T-cell (primary cell): Measurements from ENCODE around the gene CDCA8. TPM values are rescaled to one million over a fixed set of nuclear protein-coding genes. Genes with fewer than 3 reads are reported as not detected.

Source experiments
- ATAC-seq, 4 experiments: fragments of 200-7000 bp in 3 of 4; fragments of 150-1000 bp in 1 of 4; cut with Tn5 transposase; replicated peaks in 1 of 4; 1 replicate in 3 of 4; 2 replicates in 1 of 4; pipeline ENCODE4 v1.10.0; 2021; ENCODE audit warnings: moderate library complexity in 3 of 4, mild to moderate bottlenecking in 2 of 4, moderate number of reproducible peaks in 1 of 4
- CTCF ChIA-PET, 2 donors: fragments of 300-600 bp; sonication (Branson Sonifier 250); formaldehyde crosslinking; loops; one replicate each; lab custom pipeline; 2022; ENCODE audit warnings: antibody characterized with exemption in 2 of 2; lab: Charles Lee
- POLR2A ChIA-PET, 2 donors: fragments of 300-600 bp; sonication (Branson Sonifier 250); formaldehyde crosslinking; loops; one replicate each; lab custom pipeline; 2022; ENCODE audit warnings: antibody characterized with exemption in 2 of 2; lab: Charles Lee
- DNase-seq, 35 experiments: peaks; one replicate each; pipeline versions ENCODE4 v3.0.0 to v3.0.0-alpha.2; 2013 to 2023
- H3K27ac ChIP-seq: one replicate; pipeline ENCODE4 v1.5.1; 2013; ENCODE audit warnings: low read length
- H3K27me3 ChIP-seq, 2 experiments: replicated peaks in 1 of 2; 1 replicate in 1 of 2; 2 replicates in 1 of 2; pipeline versions ENCODE4 v1.6.1 to v1.7.0; 2013; ENCODE audit warnings: low read length in 1 of 2, mixed read lengths in 1 of 2; ENCODE audit not compliant: control insufficient read depth in 2 of 2, insufficient read depth in 2 of 2; ENCODE audit errors: extremely low read depth in 1 of 2
- H3K36me3 ChIP-seq, 2 donors: 1 replicate in 1 of 2; 2 replicates in 1 of 2; pipeline versions ENCODE4 v1.6.1 to v1.7.0; 2013; ENCODE audit warnings: low read length in 1 of 2; ENCODE audit not compliant: control insufficient read depth in 2 of 2, insufficient read depth in 1 of 2; ENCODE audit errors: extremely low read depth in 1 of 2
- H3K4me1 ChIP-seq, 2 experiments: 1 replicate in 1 of 2; 2 replicates in 1 of 2; pipeline versions ENCODE4 v1.6.1 to v1.7.0; 2013; ENCODE audit warnings: low read length in 2 of 2, mixed read lengths in 1 of 2; ENCODE audit not compliant: insufficient read depth in 2 of 2, control insufficient read depth in 1 of 2; ENCODE audit errors: extremely low read depth in 1 of 2
- H3K4me3 ChIP-seq, 2 donors: 1 replicate in 1 of 2; 2 replicates in 1 of 2; pipeline versions ENCODE4 v1.5.1 to v1.7.0; 2013; ENCODE audit warnings: mild to moderate bottlenecking in 2 of 2, low read length in 1 of 2, moderate library complexity in 1 of 2; ENCODE audit not compliant: control insufficient read depth in 1 of 2; ENCODE audit errors: extremely low read depth in 1 of 2
- H3K9me3 ChIP-seq: 2 replicates; pipeline ENCODE4 v1.7.0; 2013
- H3K27ac Mint-ChIP-seq, 2 donors: one replicate each; pipeline ENCODE4 v1.8.0; 2020 to 2021; ENCODE audit warnings: mild to moderate bottlenecking in 2 of 2, mixed read lengths in 2 of 2
- H3K27me3 Mint-ChIP-seq, 2 donors: one replicate each; pipeline ENCODE4 v1.8.0; 2021 to 2022; ENCODE audit warnings: mixed read lengths in 2 of 2
- H3K36me3 Mint-ChIP-seq: one replicate; pipeline ENCODE4 v1.8.0; 2021; ENCODE audit warnings: mixed read lengths
- H3K4me1 Mint-ChIP-seq, 3 donors: one replicate each; pipeline ENCODE4 v1.8.0; 2020 to 2022; ENCODE audit warnings: mixed read lengths in 3 of 3, mild to moderate bottlenecking in 1 of 3
- H3K4me3 Mint-ChIP-seq, 3 donors: one replicate each; pipeline ENCODE4 v1.8.0; 2020 to 2022; ENCODE audit warnings: mild to moderate bottlenecking in 3 of 3, mixed read lengths in 3 of 3, moderate library complexity in 3 of 3
- H3K9me3 Mint-ChIP-seq, 3 donors: one replicate each; pipeline ENCODE4 v1.8.0; 2020 to 2022; ENCODE audit warnings: mixed read lengths in 3 of 3
- WGBS: methylation state at CpG from one replicate; pipeline ENCODE4 v1.1.5; 2013; ENCODE audit warnings: missing lambda C conversion rate; ENCODE audit not compliant: insufficient coverage; 5-methylcytosine and 5-hydroxymethylcytosine counted together
- total RNA-seq, 35 experiments: library from RNA in 6 of 35; stranded (reverse) in 6 of 35; fragments of 120-200 nt in 1 of 35; gene quantifications; one replicate each; pipeline versions ENCODE4 v1.2.1 to v1.2.4 and lab custom pipeline; 2013 to 2026

Gene CDCA8
- total RNA-seq, 5 donors from 2014 or later (not counting 1 experiment from before 2014, with no cell fraction given), result 0.84 to 1.8 (median 1.3) TPM

DNA sequence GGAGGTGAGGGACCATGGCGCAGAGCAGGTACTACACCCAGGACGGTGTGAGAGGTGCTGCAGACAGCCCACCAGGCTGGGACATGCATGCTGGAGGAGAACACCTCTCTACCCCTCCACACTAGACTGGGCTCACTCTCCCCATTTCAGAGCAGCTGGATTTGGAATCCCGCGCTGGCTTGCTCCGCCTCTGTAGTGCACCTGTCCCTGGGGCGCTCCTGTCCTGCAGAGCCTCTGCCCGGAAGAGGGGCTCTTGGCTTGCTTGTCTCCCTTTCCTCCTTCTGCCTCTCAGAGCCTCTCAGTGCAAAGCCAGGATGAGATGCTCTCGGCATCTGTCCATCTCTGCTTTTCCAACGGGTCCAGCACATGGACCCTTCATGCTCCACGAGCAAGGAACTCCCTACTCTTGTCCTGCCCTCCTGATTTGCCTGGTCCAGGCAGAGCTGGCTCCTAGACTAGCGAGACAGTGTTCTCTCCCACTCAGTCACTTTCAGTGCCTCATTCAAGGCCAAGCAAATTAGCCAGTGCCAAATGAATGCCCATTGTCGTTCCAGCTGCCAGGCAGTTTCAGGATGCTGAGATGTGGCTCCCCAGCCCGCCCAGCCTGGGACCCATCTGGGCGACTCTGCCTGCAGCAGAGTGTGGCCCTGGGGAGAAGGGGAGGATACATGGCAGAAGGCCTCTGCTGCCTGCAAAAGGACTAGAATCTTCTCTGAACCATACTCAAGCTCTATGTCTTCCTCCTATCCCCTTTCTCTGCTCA, 33.7 kb downstream of the CDCA8 start:
- no peaks in the 10 kb centered on the region for H3K4me1 Mint-ChIP-seq
- no peak overlapping the region for H3K27ac ChIP-seq
- DNase-seq (no peak), ATAC-seq (no peak)
- H3K9me3 Mint-ChIP-seq, result no peaks in the 10 kb centered on the region
- H3K27ac Mint-ChIP-seq, result no peak overlapping the region
- H3K36me3 ChIP-seq, result no peaks in the 10 kb centered on the region
- H3K27me3 Mint-ChIP-seq, result peaks cover 27 to 38% of the 10 kb centered on the region in 2 donors
- no peaks in the 10 kb centered on the region for H3K4me1 ChIP-seq
- peaks cover 0 to 31% of the 10 kb centered on the region in 2 experiments for H3K27me3 ChIP-seq
- no peak overlapping the region for H3K4me3 Mint-ChIP-seq
- H3K4me3 ChIP-seq, result no peak overlapping the region
- H3K9me3 ChIP-seq, result no peaks in the 10 kb centered on the region
- 75% methylated on average over 12 of the region's 14 CpGs for WGBS
- ChIA-PET CTCF (no interaction called here), POLR2A (no interaction called here)
- H3K36me3 Mint-ChIP-seq, result no peaks in the 10 kb centered on the region

DNA sequence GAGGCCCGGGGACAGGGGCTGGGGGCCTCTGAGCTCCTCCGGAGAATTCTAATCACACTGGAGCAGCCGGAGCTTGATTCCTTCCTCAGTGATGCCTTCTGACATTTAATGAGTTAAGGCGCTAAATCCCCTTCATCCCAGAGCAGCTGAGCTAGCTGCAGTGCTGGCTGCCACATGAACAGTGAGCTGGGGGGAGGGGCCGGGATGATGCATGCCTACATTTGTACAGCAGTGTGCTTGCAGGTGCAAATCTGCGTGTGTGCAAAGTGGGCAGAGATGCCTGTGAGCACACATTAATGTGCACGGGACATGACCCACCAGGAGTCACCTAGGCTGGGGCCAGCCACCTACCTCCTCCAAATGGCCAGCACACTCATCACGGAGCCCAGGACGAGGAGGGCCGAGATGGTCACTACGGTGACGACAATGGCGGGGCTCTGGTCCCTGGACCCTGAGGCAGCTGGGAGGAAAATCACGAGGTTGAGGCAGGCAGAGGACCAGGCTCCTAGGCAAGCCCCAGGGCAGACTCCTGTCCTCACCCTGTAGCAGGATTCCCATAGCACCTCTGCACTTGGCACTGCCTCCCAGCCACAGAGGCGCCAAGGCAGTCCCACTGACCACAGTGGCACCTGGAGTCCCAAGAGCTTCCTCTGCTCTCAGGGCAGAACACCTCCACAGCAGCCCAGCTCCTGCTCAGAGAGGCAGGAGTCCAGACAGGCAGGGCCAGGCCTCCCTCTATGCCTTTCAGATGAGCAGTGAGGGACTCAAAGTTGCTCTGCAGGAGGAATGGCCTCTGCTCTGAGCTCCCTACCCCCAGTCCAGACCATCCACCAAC, 34.7 kb downstream of the CDCA8 start:
- H3K27me3 Mint-ChIP-seq, result peaks cover 32 to 39% of the 10 kb centered on the region in 2 donors
- H3K4me1 ChIP-seq, result no peaks in the 10 kb centered on the region
- no peaks in the 10 kb centered on the region for H3K36me3 ChIP-seq
- no peaks in the 10 kb centered on the region for H3K9me3 ChIP-seq
- ChIA-PET CTCF (no interaction called here), POLR2A (interaction anchor here in 1 of 2 donors (0.7 kb wide), 1 partner anchor 863 kb away, joined by 3 read pairs; no protein-coding TSS in a partner anchor)
- H3K9me3 Mint-ChIP-seq, result no peaks in the 10 kb centered on the region
- H3K36me3 Mint-ChIP-seq, result no peaks in the 10 kb centered on the region
- no peak for ATAC-seq
- H3K27ac ChIP-seq, result no peak overlapping the region
- WGBS, result 56% methylated on average over 14 of the region's 15 CpGs
- no peaks in the 10 kb centered on the region for H3K4me1 Mint-ChIP-seq
- no peak for DNase-seq
- H3K4me3 ChIP-seq, result no peak overlapping the region
- H3K27ac Mint-ChIP-seq, result no peak overlapping the region
- no peak overlapping the region for H3K4me3 Mint-ChIP-seq
- H3K27me3 ChIP-seq, result peaks cover 0 to 31% of the 10 kb centered on the region in 2 experiments

DNA sequence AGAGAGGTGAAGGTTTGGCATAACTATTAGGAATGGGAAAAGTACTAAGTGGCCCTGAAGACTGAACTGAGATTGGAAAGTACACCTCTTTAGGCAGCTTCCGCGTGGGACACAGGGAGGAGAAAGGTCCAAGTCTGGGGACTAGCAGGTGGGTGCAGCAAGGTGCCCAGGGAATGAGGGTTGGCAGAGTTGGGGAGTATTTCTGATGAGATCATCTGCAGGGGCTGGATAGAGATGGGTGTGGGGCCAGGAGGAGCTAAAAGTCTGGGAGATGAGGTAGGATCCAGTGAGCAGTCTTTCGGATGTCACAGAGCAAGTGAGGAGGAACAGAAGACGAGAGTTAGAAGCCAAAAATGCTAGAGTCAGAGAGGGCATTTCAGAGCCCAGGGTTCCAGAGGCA, 36.1 kb downstream of the CDCA8 start:
- Histone ChIP-seq H3K27ac (no peak overlapping the region), H3K36me3 (no peaks in the 10 kb centered on the region), H3K4me1 (no peaks in the 10 kb centered on the region), H3K9me3 (no peaks in the 10 kb centered on the region), H3K27me3 (peaks cover 0 to 38% of the 10 kb centered on the region in 2 experiments), H3K4me3 (no peak overlapping the region)
- ChIA-PET CTCF (no interaction called here), POLR2A (no interaction called here)
- 96% methylated on average over 4 of the region's 4 CpGs for WGBS
- Mint-ChIP-seq H3K36me3 (no peaks in the 10 kb centered on the region), H3K9me3 (no peaks in the 10 kb centered on the region), H3K4me3 (no peak overlapping the region), H3K27ac (no peak overlapping the region), H3K4me1 (no peaks in the 10 kb centered on the region), H3K27me3 (peaks cover 40 to 49% of the 10 kb centered on the region in 2 donors)
- no peak for DNase-seq
- ATAC-seq, result no peak

DNA sequence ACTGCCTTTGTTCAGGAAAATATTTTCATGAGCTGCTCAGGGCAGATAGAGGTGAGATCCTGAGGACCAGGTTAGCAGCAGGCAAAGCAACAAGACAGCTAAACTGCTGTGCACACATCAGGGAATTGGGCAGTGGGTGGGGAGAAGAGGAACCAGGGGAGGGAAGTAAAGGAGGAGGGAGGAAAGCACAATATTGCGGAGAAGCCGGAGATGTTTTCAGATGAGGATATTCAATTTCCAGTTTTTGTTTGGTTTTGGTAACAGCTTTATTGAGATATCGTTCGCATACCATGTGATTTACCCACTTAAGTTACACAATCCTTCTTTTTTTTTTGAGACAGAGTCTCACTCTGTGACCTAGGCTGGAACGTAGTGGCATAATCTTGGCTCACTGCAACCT, 38.1 kb downstream of the CDCA8 start:
- ChIA-PET CTCF (interaction anchor here in 1 of 2 donors (0.9 kb wide), 1 partner anchor 12 kb away, joined by 4 read pairs; no protein-coding TSS in a partner anchor), POLR2A (no interaction called here)
- Mint-ChIP-seq H3K27ac (no peak overlapping the region), H3K9me3 (no peaks in the 10 kb centered on the region), H3K27me3 (peaks cover 46 to 53% of the 10 kb centered on the region in 2 donors), H3K36me3 (no peaks in the 10 kb centered on the region), H3K4me3 (no peak overlapping the region), H3K4me1 (peaks cover 0 to 7% (median 2%) of the 10 kb centered on the region in 3 donors)
- Histone ChIP-seq H3K36me3 (no peaks in the 10 kb centered on the region), H3K4me3 (no peak overlapping the region), H3K9me3 (no peaks in the 10 kb centered on the region), H3K27me3 (peaks cover 0 to 50% of the 10 kb centered on the region in 2 experiments), H3K27ac (no peak overlapping the region), H3K4me1 (peaks cover 0 to 4% of the 10 kb centered on the region in 2 experiments)
- DNase-seq (no peak), ATAC-seq (no peak)
- 50% methylated on average over 1 of the region's 5 CpGs for WGBS

DNA sequence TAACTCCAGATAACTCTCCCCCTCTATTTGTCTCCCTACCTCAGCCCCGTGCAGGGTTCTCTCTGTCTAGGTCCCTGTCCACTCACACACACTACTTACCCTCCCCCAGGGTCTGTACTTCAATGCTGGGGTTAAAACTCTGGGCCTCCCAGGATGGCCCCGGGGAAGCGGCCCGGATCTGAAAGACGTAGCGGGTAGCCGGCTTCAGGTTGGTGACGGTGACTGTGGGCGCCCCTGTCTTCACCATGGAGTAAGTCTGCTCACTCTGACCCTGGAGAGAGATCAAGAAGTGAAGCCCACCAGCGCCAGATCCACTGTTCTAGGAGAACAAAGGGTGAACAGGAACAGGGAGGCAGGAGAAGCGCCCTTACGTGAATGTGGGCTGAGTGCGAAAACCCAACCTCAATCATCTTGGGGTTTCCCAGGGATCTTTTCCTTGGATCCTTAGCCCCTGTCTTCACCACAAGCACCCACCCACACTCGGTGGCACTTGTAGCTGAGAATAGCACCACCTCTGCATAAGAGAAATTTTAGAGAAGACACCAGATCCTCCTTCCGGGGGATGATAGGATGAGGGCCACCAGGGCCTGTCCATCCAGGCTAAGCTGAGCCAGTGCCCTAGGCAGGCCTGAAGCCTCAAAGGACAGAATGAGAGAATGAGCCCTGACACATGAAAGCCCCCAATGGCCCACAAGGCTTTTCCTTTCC, 39.1 kb downstream of the CDCA8 start:
- peaks cover 45 to 50% of the 10 kb centered on the region in 2 donors for H3K27me3 Mint-ChIP-seq

More for the DNA sequence above, 39.1 kb downstream of the CDCA8 start:
- Histone ChIP-seq H3K27ac (no peak overlapping the region), H3K4me1 (peaks cover 0 to 4% of the 10 kb centered on the region in 2 experiments), H3K27me3 (peaks cover 0 to 51% of the 10 kb centered on the region in 2 experiments), H3K4me3 (no peak overlapping the region), H3K36me3 (no peaks in the 10 kb centered on the region), H3K9me3 (no peaks in the 10 kb centered on the region)
- no peak overlapping the region for H3K27ac Mint-ChIP-seq
- ChIA-PET CTCF (no interaction called here), POLR2A (no interaction called here)
- 90% methylated on average over 11 of the region's 15 CpGs for WGBS
- H3K36me3 Mint-ChIP-seq, result no peaks in the 10 kb centered on the region
- H3K9me3 Mint-ChIP-seq, result no peaks in the 10 kb centered on the region
- peaks cover 0 to 7% (median 2%) of the 10 kb centered on the region in 3 donors for H3K4me1 Mint-ChIP-seq
- ATAC-seq (no peak), DNase-seq (no peak)
- no peak overlapping the region for H3K4me3 Mint-ChIP-seq
